ENCODE data around the gene SNCG. TPM values are rescaled to one million over a fixed set of nuclear protein-coding genes. Genes with fewer than 3 reads are reported as not detected.
"Not testable (repeated sequence)": the region's sequence is repeated elsewhere in the genome, so short reads cannot be mapped to it uniquely, and the experiment has no call there.

Gene SNCG
- total RNA-seq, 1 donor from 2014 or later = not detected

DNA sequence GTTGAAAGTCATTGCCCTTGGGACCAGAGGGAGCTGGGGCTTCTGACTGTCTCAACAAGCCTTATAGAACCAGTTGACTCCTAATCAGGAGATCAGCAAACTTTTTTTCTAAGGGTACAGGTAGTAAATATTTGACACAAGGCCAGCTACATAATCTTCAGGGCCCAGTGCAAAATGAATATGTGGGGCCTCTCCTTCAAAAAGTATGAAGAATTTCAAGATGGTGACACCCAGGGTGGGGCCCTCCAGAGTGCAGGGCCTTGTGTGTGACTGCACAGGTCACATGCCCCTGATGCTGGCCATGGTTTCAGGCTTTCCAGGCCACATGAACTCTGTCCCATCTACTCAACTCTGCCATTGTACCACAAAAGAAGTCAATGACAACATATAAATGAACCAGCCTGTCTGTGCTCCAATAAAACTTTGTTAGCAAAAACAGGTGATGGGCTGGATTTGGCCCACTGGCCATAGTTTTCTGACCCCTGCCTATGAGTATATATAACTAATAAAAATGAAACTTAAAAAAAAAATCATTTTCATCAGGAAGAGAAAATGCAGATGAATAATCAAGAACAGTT is 7.1 kb upstream of the SNCG start:
- Mint-ChIP-seq H3K36me3 (ENCODE audit: low read depth) (no peaks in the 10 kb centered on the region), H3K27ac (no peak overlapping the region), H3K27me3 (ENCODE audit: low read depth) (peaks cover 10% of the 10 kb centered on the region), H3K4me1 (ENCODE audit: low read depth) (peaks cover 5% of the 10 kb centered on the region), H3K9me3 (peaks cover 10% of the 10 kb centered on the region), H3K4me3 (ENCODE audit: low read depth) (no peak overlapping the region)
- DNase-seq (ENCODE audit: low spot score) = no peak
- intact Hi-C loops (cut with micrococcal nuclease) = no loop called here

DNA sequence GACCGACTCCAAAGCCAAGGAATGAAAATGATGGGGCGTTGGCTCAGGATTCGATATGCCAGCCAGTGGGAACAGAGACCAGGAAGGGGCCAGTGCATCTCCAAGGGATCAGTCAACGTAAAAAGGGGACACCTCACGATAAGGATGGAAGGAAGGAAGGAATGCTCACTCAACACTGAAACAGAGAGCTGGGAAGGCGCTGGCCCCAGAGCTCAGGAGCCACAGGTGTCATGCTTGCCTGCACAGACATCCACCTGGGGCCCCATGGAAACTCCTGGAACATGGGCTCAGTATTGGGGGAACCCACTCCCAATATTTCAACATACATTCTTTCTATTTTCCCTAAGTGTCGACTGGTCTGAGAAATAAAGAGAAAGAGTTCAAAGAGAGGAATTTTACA is 6.3 kb upstream of the SNCG start:
- Mint-ChIP-seq H3K36me3 (ENCODE audit: low read depth) (no peaks in the 10 kb centered on the region), H3K27me3 (ENCODE audit: low read depth) (peaks cover 3% of the 10 kb centered on the region), H3K4me1 (ENCODE audit: low read depth) (peaks cover 5% of the 10 kb centered on the region), H3K4me3 (ENCODE audit: low read depth) (no peak overlapping the region), H3K27ac (no peak overlapping the region), H3K9me3 (peaks cover 10% of the 10 kb centered on the region)
- no peak for DNase-seq (ENCODE audit: low spot score)
- intact Hi-C loops (cut with micrococcal nuclease) = no loop called here

DNA sequence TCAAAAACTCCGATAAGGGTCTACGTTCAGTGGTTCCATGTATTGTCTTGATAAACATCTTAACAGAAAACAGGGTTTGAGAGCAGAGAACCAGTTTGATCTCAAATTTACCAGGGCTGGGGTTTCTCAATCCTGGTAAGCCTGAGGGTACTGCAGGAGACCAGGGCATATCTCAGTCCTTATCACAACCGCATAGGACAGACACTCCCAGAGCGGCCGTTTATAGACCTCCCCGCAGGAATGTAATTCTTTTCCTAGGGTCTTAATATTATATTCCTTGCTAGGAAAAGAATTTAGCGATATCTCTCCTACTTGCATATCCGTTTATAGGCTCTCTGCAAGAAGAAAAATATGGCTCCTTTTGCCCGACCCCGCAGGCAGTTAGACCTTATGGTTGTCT is 5.7 kb upstream of the SNCG start:
- intact Hi-C loops (cut with micrococcal nuclease); H3K27me3 Mint-ChIP-seq (ENCODE audit: low read depth); H3K4me3 Mint-ChIP-seq (ENCODE audit: low read depth); H3K4me1 Mint-ChIP-seq (ENCODE audit: low read depth); H3K27ac Mint-ChIP-seq; H3K36me3 Mint-ChIP-seq (ENCODE audit: low read depth); DNase-seq (ENCODE audit: low spot score): not testable (repeated sequence)
- H3K9me3 Mint-ChIP-seq = peaks cover 10% of the 10 kb centered on the region

DNA sequence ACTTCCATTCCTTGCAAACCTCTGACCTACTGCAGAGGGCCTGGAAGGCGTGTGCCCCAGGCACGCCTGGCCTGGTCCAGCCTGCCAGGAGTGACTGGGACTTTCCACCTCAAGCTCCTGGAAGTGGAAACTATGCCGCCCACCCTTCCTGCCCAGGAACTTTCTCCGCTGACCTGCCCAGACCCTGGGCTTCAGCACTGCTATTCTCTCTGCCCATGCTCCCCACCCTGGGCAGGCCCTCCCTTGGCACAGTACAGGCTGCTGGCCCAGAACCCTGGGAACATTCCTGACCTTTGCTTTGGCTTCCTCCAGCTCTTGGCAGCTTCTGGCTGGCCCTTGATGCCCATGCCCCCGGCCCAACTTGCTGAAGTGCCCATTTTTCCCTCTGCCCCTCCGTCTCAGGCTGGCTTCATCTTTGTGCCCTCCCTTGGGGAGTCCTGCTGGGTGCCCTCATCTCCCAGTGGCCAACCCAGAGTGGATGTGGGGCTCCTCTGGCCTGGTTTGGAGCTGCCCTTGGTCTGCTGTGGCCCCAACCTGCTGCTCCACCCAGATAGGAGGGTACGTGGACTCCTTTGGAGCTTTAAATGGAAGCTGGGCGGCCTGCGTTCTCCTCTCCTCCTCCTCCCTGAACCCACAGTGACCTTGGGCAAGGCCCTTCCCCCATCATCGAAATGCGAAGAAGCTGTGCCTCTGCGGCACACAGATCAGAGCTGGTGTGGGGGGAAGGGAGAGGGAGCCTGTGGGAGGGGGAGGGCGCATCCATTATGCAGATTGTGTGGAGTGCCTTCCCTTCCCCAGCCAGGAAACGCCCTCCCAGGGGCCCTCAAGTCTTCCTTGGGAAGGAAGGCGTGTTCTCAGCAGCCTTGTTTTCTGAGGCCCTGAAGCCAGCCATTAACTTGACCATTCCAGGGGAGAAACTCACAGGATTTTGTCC is 4.4 kb upstream of the SNCG start:
- H3K27ac Mint-ChIP-seq = no peak overlapping the region
- intact Hi-C loops (cut with micrococcal nuclease) = no loop called here
- H3K27me3 Mint-ChIP-seq (ENCODE audit: low read depth) = no peaks in the 10 kb centered on the region
- H3K4me3 Mint-ChIP-seq (ENCODE audit: low read depth) = no peak overlapping the region
- peaks cover 10% of the 10 kb centered on the region for H3K9me3 Mint-ChIP-seq
- no peak for DNase-seq (ENCODE audit: low spot score)
- H3K36me3 Mint-ChIP-seq (ENCODE audit: low read depth) = no peaks in the 10 kb centered on the region
- H3K4me1 Mint-ChIP-seq (ENCODE audit: low read depth) = peaks cover 5% of the 10 kb centered on the region

DNA sequence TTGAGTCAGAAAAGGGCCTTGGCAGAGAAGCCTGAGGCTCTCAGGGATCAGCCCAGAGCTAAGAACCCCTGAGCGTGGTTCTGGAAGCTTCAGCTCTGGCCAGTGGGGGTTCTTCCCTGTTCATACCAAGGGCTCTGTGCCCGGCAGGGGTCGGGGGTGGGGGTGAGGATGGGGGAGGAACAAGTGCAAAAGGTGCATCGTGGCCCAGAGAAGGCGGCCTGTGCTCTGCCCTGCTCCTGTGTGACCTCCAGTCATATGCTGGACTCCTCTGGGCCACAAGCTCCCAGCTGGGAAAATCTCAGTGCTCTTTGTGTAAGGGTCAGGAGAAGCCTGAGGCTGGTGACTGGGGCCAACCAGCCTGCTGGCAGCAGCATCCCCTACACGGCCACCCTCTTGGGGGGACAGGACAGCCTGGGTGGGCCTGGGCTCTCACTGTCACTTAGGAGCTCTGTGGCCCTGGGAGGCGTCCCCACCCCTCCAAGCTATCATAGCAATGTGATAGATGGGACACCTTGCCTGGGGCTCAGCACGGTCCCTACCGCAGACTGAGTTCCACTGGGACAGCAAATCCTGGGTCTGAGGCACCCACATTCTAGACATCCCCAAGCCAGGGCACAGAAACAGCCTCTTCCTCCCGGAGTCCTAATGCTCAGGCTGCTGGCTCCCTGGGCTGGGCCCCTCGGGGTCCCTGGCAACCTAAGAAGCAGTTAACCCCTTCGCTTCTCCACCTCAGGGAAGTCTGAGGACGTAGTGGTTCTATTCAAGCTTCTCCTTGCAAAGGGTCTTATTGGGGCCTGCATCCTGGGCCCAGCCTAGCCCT is 3.5 kb upstream of the SNCG start:
- Mint-ChIP-seq H3K27ac (no peak overlapping the region), H3K27me3 (ENCODE audit: low read depth) (no peaks in the 10 kb centered on the region), H3K4me3 (ENCODE audit: low read depth) (no peak overlapping the region), H3K4me1 (ENCODE audit: low read depth) (peaks cover 5% of the 10 kb centered on the region), H3K9me3 (peaks cover 10% of the 10 kb centered on the region), H3K36me3 (ENCODE audit: low read depth) (no peaks in the 10 kb centered on the region)
- DNase-seq (ENCODE audit: low spot score) = no peak
- intact Hi-C loops (cut with micrococcal nuclease) = no loop called here

DNA sequence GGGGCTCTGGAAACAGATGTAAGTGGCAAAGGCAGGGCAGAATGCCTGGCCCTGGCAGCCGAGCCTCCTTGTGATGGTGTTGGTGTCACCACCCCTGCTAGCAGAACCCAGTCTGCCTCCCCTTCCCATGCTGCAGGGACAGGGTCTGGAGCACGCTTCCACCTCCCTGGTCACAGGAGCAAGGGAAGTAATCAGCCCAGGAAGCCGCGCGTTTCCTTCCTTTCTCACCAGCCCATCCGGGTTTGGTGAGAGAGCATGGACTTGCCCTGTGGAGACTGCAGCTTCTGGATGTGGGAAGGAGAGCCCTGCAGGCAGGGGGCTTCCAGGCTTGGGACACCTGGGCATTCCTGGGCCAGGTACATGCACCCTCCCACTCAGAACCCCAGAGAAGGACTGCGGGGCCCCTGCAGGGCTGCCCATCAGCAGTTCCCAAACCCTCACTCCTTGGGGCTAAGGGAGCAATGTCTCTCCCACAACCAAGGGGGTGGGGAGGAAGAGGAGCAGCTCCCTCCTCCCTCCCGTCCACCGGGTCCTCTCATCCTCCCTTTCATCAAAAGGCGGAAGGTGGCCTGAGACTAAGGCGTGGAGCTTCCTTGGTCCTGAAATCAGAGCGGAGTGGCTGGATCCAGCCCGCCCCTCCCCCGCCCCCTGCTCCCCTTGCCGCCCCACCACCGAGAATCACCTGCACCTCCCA is 2.8 kb upstream of the SNCG start:
- no peak for DNase-seq (ENCODE audit: low spot score)
- H3K9me3 Mint-ChIP-seq = peaks cover 10% of the 10 kb centered on the region
- no peak overlapping the region for H3K27ac Mint-ChIP-seq
- no peaks in the 10 kb centered on the region for H3K36me3 Mint-ChIP-seq (ENCODE audit: low read depth)
- H3K4me3 Mint-ChIP-seq (ENCODE audit: low read depth) = no peak overlapping the region
- no peaks in the 10 kb centered on the region for H3K27me3 Mint-ChIP-seq (ENCODE audit: low read depth)
- H3K4me1 Mint-ChIP-seq (ENCODE audit: low read depth) = peaks cover 2% of the 10 kb centered on the region
- intact Hi-C loops (cut with micrococcal nuclease) = no loop called here

DNA sequence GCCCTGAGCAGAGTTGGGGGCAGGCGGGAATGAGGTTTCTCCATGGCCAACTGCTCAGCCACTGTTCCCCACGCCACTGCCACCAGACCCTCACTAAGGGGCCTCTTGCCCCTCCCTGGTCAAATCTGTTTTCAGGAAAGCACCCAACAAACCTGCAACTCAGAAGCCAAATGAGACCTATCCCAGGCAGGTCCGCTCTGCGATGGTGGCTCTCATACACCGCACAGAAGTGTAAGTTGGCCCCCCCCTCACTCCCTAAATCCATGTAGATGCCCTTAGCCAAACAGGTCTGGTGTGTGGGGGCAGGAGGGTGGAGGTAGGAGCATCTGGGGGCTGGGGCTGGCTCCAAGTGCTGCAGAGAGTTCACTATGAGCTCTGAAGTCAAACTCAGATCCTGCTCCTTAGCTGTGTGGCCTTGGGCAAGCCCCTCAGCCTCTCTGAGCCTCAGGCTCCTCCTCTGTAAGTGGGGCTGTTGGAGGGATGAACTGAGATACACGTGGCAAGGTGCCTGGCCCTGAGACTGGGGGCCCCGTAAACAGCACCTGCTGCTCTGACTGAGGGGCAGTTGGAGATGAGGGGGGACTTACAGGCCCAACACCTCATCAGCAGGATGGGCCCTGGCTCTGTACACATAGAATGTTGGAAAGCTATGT is 2.1 kb upstream of the SNCG start:
- peaks cover 10% of the 10 kb centered on the region for H3K9me3 Mint-ChIP-seq
- no peak for DNase-seq (ENCODE audit: low spot score)
- H3K27me3 Mint-ChIP-seq (ENCODE audit: low read depth) = no peaks in the 10 kb centered on the region
- peaks cover 2% of the 10 kb centered on the region for H3K4me1 Mint-ChIP-seq (ENCODE audit: low read depth)
- intact Hi-C loops (cut with micrococcal nuclease) = no loop called here
- H3K36me3 Mint-ChIP-seq (ENCODE audit: low read depth) = no peaks in the 10 kb centered on the region
- H3K27ac Mint-ChIP-seq = no peak overlapping the region
- H3K4me3 Mint-ChIP-seq (ENCODE audit: low read depth) = no peak overlapping the region

DNA sequence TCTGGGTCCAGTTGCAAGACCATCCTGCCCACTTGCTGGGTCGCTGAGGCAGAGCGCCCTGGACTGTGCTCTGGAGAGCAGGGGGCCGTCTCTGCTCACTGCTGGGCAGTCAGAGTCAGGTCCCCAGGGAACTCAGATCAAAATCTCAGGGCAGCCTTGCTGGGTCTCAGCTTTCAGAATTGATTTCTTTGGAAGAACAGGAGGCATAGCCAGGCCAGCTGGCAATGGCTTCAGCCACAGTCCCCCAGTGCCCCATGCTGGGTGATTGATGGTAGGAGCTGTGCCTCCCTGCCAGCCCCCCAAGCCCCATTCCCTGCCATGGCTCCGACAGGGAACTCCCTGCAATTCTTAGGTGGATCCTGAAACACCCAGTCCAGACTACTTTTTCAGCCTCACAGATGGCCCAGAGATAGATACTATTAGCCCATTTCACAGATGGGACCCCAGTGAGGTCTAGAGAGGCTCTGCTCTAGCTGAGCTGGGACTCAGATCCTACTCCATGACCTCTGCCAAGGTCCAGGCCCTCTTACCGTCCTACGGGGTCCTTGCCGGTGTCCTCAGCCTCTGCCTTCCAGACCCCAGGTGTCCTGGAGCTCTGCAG is 1.5 kb upstream of the SNCG start:
- Mint-ChIP-seq H3K4me3 (ENCODE audit: low read depth) (no peak overlapping the region), H3K9me3 (peaks cover 6% of the 10 kb centered on the region), H3K27me3 (ENCODE audit: low read depth) (no peaks in the 10 kb centered on the region), H3K36me3 (ENCODE audit: low read depth) (no peaks in the 10 kb centered on the region), H3K4me1 (ENCODE audit: low read depth) (peaks cover 2% of the 10 kb centered on the region), H3K27ac (no peak overlapping the region)
- intact Hi-C loops (cut with micrococcal nuclease) = no loop called here
- DNase-seq (ENCODE audit: low spot score) = no peak

DNA sequence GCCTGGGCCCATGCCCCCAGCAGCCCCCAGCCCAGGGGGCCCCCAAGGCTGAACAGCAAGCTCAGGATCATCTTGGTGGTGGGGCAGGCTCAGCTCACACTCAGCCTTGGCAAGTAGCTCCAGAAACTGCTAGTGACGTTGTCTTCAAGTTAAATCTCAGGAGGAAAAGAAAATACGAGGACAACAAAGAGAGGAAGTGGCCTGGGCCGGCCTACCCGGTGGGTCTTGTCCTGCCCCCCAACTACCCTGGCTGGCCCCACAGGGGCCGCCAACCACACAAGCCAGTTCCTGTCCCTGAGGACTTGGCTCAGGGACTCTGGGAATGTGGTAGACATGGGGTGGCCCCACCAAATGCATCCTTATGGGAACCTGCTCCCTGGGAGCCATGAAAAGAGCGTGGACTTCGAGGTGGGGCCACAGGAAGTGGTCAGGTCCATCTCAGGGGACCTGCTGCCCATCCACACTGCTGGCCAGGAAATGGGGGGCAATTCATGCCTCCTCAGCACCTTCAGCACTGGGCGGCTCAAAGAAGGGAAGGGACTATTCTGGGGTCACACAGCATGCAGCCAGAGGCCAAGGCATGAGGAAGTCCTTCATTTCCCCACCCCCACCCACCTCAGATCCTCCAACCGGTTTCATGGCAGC is 806 bp upstream of the SNCG start, which contains the start of gene MMRN2:
Gene MMRN2, minus strand, starts transcription at position 145 of the 645 bp plus-strand sequence. Its CDS starts 74 bp downstream, at position 71.
- intact Hi-C loops (cut with micrococcal nuclease) = no loop called here
- Mint-ChIP-seq H3K27me3 (ENCODE audit: low read depth) (no peaks in the 10 kb centered on the region), H3K4me3 (ENCODE audit: low read depth) (no peak within 1 kb of the TSS)

DNA sequence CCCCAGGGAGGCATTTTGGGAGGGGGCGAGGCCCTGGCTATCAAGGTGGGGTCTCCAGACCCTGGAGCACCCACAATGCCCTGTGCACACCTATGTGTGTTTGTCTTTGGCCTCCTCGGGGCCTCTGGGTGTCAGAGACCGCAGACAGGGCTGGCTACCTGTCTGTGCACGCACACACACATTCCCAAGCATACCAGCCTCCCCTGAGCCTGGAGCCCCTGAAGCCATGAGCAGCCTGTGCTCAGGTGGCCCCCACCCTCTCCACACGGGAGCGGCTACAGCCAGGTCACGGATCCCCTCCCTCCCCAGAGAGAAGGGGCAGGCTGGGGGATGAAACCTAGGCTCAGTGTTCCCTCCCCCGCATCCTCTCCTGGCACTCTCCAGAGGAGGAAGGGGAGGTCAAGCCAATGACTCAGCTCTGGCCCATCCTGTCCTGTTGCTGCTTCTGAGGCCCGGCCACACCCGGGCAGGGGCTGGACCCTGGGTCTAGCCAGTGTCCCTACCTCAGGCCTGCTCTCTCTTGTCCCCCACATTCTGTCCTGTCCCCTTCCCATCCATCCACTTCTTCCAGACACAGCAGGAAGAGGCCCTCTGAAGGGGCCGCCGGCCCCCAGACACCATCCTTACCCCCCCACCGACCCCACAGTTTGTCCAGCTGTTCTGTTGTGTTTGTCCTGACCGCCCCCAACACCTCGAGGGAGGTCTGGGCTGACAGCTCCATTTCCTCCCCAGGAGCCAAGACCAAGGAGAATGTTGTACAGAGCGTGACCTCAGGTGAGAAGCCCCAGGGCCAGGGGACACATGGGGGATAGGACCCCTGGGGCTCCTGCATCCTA is 720 bp downstream of the SNCG start:
- Mint-ChIP-seq H3K9me3 (no peaks in the 10 kb centered on the region), H3K27me3 (ENCODE audit: low read depth) (no peaks in the 10 kb centered on the region), H3K4me3 (ENCODE audit: low read depth) (no peak overlapping the region), H3K36me3 (ENCODE audit: low read depth) (no peaks in the 10 kb centered on the region), H3K27ac (no peak overlapping the region), H3K4me1 (ENCODE audit: low read depth) (peaks cover 2% of the 10 kb centered on the region)
- DNase-seq (ENCODE audit: low spot score) = no peak
- intact Hi-C loops (cut with micrococcal nuclease) = no loop called here

More for the DNA sequence above, 806 bp upstream of the SNCG start, which contains the start of gene MMRN2:
- H3K9me3 Mint-ChIP-seq = no peaks in the 10 kb centered on the region
- no peak within 1 kb of the TSS for H3K27ac Mint-ChIP-seq
- no peak for DNase-seq (ENCODE audit: low spot score)
- no peaks in the 10 kb centered on the region for H3K36me3 Mint-ChIP-seq (ENCODE audit: low read depth)
- H3K4me1 Mint-ChIP-seq (ENCODE audit: low read depth) = peaks cover 2% of the 10 kb centered on the region

DNA sequence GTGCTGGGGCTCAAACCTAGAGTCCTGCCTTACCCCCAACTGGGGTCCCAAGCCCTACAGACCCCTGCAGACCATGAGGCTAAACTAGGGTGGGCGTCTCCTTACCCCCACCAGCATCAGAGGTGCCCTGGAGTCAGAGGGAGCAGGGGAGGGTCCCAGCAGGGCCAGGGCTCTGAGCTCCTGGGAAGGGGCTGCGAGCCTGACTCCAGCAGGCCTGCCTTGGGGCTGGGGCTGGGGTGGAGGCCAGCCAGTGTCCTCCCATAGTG is 1.3 kb downstream of the SNCG start:
- Mint-ChIP-seq H3K4me1 (ENCODE audit: low read depth) (peaks cover 2% of the 10 kb centered on the region), H3K36me3 (ENCODE audit: low read depth) (no peaks in the 10 kb centered on the region), H3K27ac (no peak overlapping the region), H3K27me3 (ENCODE audit: low read depth) (no peaks in the 10 kb centered on the region), H3K4me3 (ENCODE audit: low read depth) (no peak overlapping the region), H3K9me3 (no peaks in the 10 kb centered on the region)
- no peak for DNase-seq (ENCODE audit: low spot score)
- intact Hi-C loops (cut with micrococcal nuclease) = loop anchor here (5.0 kb wide), 1 partner anchor 247 kb away; no protein-coding TSS in a partner anchor
